ENCODE data around the gene GPS1.

The GPS1 gene

GRCh38 chr17:82047914-82048570 lies 3.7 kb upstream of the GPS1 start:
- no peak for FAIRE-seq

GRCh38 chr17:82048571-82048971 lies 3.1 kb upstream of the GPS1 start:
- no peak for FAIRE-seq

- no peak for FAIRE-seq
These were observed 2.6 kb upstream of the GPS1 start for GRCh38 chr17:82049106-82049505.

- no peak for FAIRE-seq
These were observed 2.2 kb upstream of the GPS1 start for GRCh38 chr17:82049521-82049971.

- no peak for FAIRE-seq
These were observed 1.4 kb upstream of the GPS1 start for GRCh38 chr17:82050152-82050760.

- FAIRE-seq, result no peak
These were observed 697 bp upstream of the GPS1 start for GRCh38 chr17:82050761-82051641.

GRCh38 chr17:82052638-82053059 lies 951 bp downstream of the GPS1 start:
- FAIRE-seq, result no peak

- FAIRE-seq, result no peak
These were observed 1.4 kb downstream of the GPS1 start for GRCh38 chr17:82053130-82053529.

- FAIRE-seq, result no peak
These were observed 2.0 kb downstream of the GPS1 start for GRCh38 chr17:82053556-82054263.

- no peak for FAIRE-seq
These were observed 2.8 kb downstream of the GPS1 start for GRCh38 chr17:82054351-82055022.

GRCh38 chr17:82055023-82055964 lies 3.6 kb downstream of the GPS1 start:
- FAIRE-seq, result no peak

- FAIRE-seq, result no peak
These were observed 4.4 kb downstream of the GPS1 start for GRCh38 chr17:82055965-82056728.

GRCh38 chr17:82056729-82057621 lies 5.3 kb downstream of the GPS1 start:
- FAIRE-seq, result no peak

- FAIRE-seq, result no peak
These were observed 6.6 kb downstream of the GPS1 start for GRCh38 chr17:82058230-82058854.

GRCh38 chr17:82058855-82059249 lies 7.2 kb downstream of the GPS1 start:
- FAIRE-seq, result no peak

- no peak for FAIRE-seq
These were observed 7.7 kb downstream of the GPS1 start for GRCh38 chr17:82059272-82060000.

- no peak for FAIRE-seq
These were observed 8.3 kb downstream of the GPS1 start for GRCh38 chr17:82060001-82060380.

GRCh38 chr17:82060614-82061013 lies 8.9 kb downstream of the GPS1 start:
- no peak for FAIRE-seq
